Measurements from ENCODE around the gene LZTS3. TPM values are rescaled to one million over a fixed set of nuclear protein-coding genes. Genes with fewer than 3 reads are reported as not detected.
"Not testable (repeated sequence)": the region's sequence is repeated elsewhere in the genome, so short reads cannot be mapped to it uniquely, and the experiment has no call there.

LZTS3 gene
- polyA plus RNA-seq, 3 donors = 0.05 to 0.45 TPM; not detected in 1

GRCh38 chr20:3189561-3190131, 16.3 kb upstream of the LZTS3 start:
- Mint-ChIP-seq H3K36me3 (peaks cover 49 to 66% of the 10 kb centered on the region in 2 donors), H3K4me3 (no peak overlapping the region), H3K27me3 (ENCODE audit: low read depth in 3 of 3) (peaks cover 0 to 2% (median 1%) of the 10 kb centered on the region in 3 donors), H3K27ac (peak overlapping the region in 2 of 7 donors; percentile 14 to 43), H3K9me3 (no peaks in the 10 kb centered on the region), H3K4me1 (no peaks in the 10 kb centered on the region)
- H3K9me3 ChIP-seq (replicated peaks in 1 of 2; ENCODE audit: control insufficient read depth in 1 of 2, insufficient read depth in 1 of 2, low read length in 2 of 2) = no peaks in the 10 kb centered on the region
- no peaks in the 10 kb centered on the region for H3K79me2 ChIP-seq (ENCODE audit: insufficient read depth, low read length)
- 97% methylated on average over 3 of the region's 4 CpGs for WGBS (ENCODE audit: insufficient coverage)
- H3K27me3 ChIP-seq (ENCODE audit: control insufficient read depth in 2 of 2, insufficient read depth in 2 of 2, low read length in 2 of 2) = no peaks in the 10 kb centered on the region
- H3K9ac ChIP-seq (ENCODE audit: insufficient read depth, low read length, poor library complexity, severe bottlenecking) = no peak overlapping the region
- DNase-seq = no peak
- no peak overlapping the region for H3K4me3 ChIP-seq (replicated peaks in 1 of 3; ENCODE audit: low read depth in 2 of 3, low read length in 3 of 3)
- H3K4me2 ChIP-seq (replicated peaks; ENCODE audit: extremely low read depth, low read length, poor library complexity, severe bottlenecking) = no peak overlapping the region
- no peaks in the 10 kb centered on the region for H3K4me1 ChIP-seq (ENCODE audit: control insufficient read depth in 1 of 2, insufficient read depth in 2 of 2, low read length in 2 of 2)
- peaks cover 54 to 59% of the 10 kb centered on the region in 2 donors for H3K36me3 ChIP-seq (replicated peaks in 1 of 2; ENCODE audit: control insufficient read depth in 1 of 2, insufficient read depth in 2 of 2, low read length in 2 of 2)
- H3K27ac ChIP-seq (ENCODE audit: low read depth in 1 of 2, low read length in 2 of 2) = no peak overlapping the region
- no peak for TF ChIP-seq CTCF (IDR thresholded peaks at IDR 0.05)
- intact Hi-C loops (cut with micrococcal nuclease) = no loop called here
- H4K20me1 ChIP-seq (ENCODE audit: insufficient read depth, low read length) = no peaks in the 10 kb centered on the region
- no peak overlapping the region for H2AFZ ChIP-seq (ENCODE audit: insufficient read depth, low read depth, low read length, poor library complexity, severe bottlenecking)

DNA sequence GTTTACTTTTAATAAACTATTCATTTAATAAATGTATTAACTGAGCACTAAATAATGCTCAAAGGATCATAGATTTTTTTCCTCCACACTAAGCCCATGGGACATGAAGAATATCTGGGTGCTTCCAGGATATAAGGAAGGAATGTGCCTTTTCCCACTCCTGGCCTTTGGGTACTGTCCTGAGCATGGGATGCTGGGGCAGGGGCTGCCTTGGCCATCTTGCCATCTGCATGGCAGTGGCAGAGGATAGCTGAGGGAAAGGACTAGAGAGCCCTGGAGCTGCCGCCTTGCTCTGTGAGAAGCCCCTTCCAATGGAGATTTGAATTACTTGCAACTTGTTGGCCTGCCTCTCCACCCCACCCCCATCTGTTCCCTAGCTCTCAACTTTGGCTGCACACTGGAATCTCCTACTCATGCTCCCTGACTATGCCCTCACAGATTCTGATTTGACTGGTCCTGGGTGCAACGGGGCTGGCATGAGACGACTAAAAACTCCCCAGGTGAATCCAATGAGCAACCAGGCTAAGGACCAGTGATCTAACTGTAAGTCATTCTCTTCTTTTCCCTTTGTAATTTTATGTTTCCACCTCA, 15.6 kb upstream of the LZTS3 start:
- H3K27me3 Mint-ChIP-seq (ENCODE audit: low read depth in 3 of 3) = peaks cover 0 to 2% (median 1%) of the 10 kb centered on the region in 3 donors
- intact Hi-C loops (cut with micrococcal nuclease) = no loop called here
- H3K9ac ChIP-seq (ENCODE audit: insufficient read depth, low read length, poor library complexity, severe bottlenecking) = no peak overlapping the region

GRCh38 chr20:3187861-3188260, 14.5 kb upstream of the LZTS3 start:
- H3K4me1 ChIP-seq (ENCODE audit: control insufficient read depth in 1 of 2, insufficient read depth in 2 of 2, low read length in 2 of 2); H3K4me3 ChIP-seq (replicated peaks in 1 of 3; ENCODE audit: low read depth in 2 of 3, low read length in 3 of 3); H4K20me1 ChIP-seq (ENCODE audit: insufficient read depth, low read length); H3K79me2 ChIP-seq (ENCODE audit: insufficient read depth, low read length); H2AFZ ChIP-seq (ENCODE audit: insufficient read depth, low read depth, low read length, poor library complexity, severe bottlenecking); H3K4me2 ChIP-seq (replicated peaks; ENCODE audit: extremely low read depth, low read length, poor library complexity, severe bottlenecking); H3K9ac ChIP-seq (ENCODE audit: insufficient read depth, low read length, poor library complexity, severe bottlenecking); intact Hi-C loops (cut with micrococcal nuclease); H3K9me3 Mint-ChIP-seq; H3K9me3 ChIP-seq (replicated peaks in 1 of 2; ENCODE audit: control insufficient read depth in 1 of 2, insufficient read depth in 1 of 2, low read length in 2 of 2); DNase-seq; H3K4me3 Mint-ChIP-seq; H3K27me3 Mint-ChIP-seq (ENCODE audit: low read depth in 3 of 3); H3K27me3 ChIP-seq (ENCODE audit: control insufficient read depth in 2 of 2, insufficient read depth in 2 of 2, low read length in 2 of 2); H3K27ac ChIP-seq (ENCODE audit: low read depth in 1 of 2, low read length in 2 of 2); H3K4me1 Mint-ChIP-seq: not testable (repeated sequence)
- peaks cover 40 to 48% of the 10 kb centered on the region in 2 donors for H3K36me3 Mint-ChIP-seq
- H3K27ac Mint-ChIP-seq = peak overlapping the region in 1 of 7 donors; percentile 68
- 100% methylated on average over 4 of the region's 9 CpGs for WGBS (ENCODE audit: insufficient coverage)
- H3K36me3 ChIP-seq (replicated peaks in 1 of 2; ENCODE audit: control insufficient read depth in 1 of 2, insufficient read depth in 2 of 2, low read length in 2 of 2) = peaks cover 38 to 42% of the 10 kb centered on the region in 2 donors

More for the DNA sequence above, 15.6 kb upstream of the LZTS3 start:
- Mint-ChIP-seq H3K4me3 (no peak overlapping the region), H3K36me3 (peaks cover 45 to 58% of the 10 kb centered on the region in 2 donors), H3K4me1 (no peaks in the 10 kb centered on the region), H3K9me3 (no peaks in the 10 kb centered on the region), H3K27ac (peak overlapping the region in 1 of 7 donors; percentile 71)
- Histone ChIP-seq H3K27me3 (ENCODE audit: control insufficient read depth in 2 of 2, insufficient read depth in 2 of 2, low read length in 2 of 2) (no peaks in the 10 kb centered on the region), H3K27ac (ENCODE audit: low read depth in 1 of 2, low read length in 2 of 2) (no peak overlapping the region), H3K36me3 (replicated peaks in 1 of 2; ENCODE audit: control insufficient read depth in 1 of 2, insufficient read depth in 2 of 2, low read length in 2 of 2) (peaks cover 47 to 52% of the 10 kb centered on the region in 2 donors), H3K4me3 (replicated peaks in 1 of 3; ENCODE audit: low read depth in 2 of 3, low read length in 3 of 3) (no peak overlapping the region), H4K20me1 (ENCODE audit: insufficient read depth, low read length) (no peaks in the 10 kb centered on the region), H3K4me1 (ENCODE audit: control insufficient read depth in 1 of 2, insufficient read depth in 2 of 2, low read length in 2 of 2) (no peaks in the 10 kb centered on the region), H3K9me3 (replicated peaks in 1 of 2; ENCODE audit: control insufficient read depth in 1 of 2, insufficient read depth in 1 of 2, low read length in 2 of 2) (no peaks in the 10 kb centered on the region), H3K79me2 (ENCODE audit: insufficient read depth, low read length) (no peaks in the 10 kb centered on the region), H2AFZ (ENCODE audit: insufficient read depth, low read depth, low read length, poor library complexity, severe bottlenecking) (no peak overlapping the region), H3K4me2 (replicated peaks; ENCODE audit: extremely low read depth, low read length, poor library complexity, severe bottlenecking) (no peak overlapping the region)
- DNase-seq = no peak
- WGBS (ENCODE audit: insufficient coverage) = 100% methylated on average over 3 of the region's 3 CpGs
- TF ChIP-seq CTCF (IDR thresholded peaks at IDR 0.05) = no peak
